Astrocyte (in vitro differentiated cells and primary cell): ENCODE data around the gene ZCWPW1.

Source experiments
- EZH2 ChIP-seq: IDR thresholded peaks from 2 replicates; pipeline ENCODE4 v1.6.1; 2012; ENCODE audit warnings: mild to moderate bottlenecking, low read length, inconsistent platforms; ENCODE audit not compliant: insufficient read depth
- TF ChIP-seq, protein P1 (sequence below): IDR thresholded peaks from 2 replicates; pipeline ENCODE4 v1.5.1; 2011; ENCODE audit warnings: low read depth, mild to moderate bottlenecking, inconsistent platforms, low read length, moderate library complexity; ENCODE audit not compliant: insufficient read depth

DNA sequence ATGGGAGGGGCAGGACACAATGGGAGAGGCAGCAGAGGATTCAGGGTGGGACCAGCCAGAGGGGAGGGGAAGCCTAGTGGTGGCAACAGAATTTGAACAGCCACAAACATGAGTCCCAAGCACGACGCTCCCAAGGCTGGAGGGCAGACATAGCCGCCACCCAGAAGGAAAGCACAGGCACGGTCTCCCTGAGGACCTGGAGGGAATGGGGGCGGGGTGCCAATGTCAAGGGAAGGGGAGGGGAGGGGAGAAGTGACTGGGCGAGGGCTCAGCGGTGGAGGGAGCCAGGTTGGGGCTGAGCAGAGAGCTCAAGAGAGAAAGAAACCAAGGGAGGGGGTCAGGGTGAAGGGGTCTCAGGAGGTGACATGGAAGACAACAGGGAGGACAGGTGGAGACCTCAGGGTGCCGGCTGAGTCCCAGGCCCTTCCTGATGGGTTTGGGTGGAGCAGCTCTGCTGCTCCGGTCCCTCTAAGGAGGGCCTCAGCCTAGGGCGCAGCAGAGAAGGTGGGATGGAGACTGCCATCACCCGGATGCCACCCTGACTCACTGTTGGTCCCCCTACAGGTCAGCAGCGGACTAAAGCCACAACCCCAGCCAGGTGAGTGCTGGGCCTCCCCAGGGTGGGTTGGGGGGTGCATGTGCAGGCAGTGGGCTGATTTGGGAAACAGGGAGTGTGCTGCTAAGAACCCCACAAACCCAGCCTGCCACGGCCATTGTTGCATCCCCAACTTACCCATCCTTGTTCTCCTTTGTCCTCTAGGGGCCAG, 31.0 kb downstream of the ZCWPW1 start:
- TF ChIP-seq, protein P1, sequence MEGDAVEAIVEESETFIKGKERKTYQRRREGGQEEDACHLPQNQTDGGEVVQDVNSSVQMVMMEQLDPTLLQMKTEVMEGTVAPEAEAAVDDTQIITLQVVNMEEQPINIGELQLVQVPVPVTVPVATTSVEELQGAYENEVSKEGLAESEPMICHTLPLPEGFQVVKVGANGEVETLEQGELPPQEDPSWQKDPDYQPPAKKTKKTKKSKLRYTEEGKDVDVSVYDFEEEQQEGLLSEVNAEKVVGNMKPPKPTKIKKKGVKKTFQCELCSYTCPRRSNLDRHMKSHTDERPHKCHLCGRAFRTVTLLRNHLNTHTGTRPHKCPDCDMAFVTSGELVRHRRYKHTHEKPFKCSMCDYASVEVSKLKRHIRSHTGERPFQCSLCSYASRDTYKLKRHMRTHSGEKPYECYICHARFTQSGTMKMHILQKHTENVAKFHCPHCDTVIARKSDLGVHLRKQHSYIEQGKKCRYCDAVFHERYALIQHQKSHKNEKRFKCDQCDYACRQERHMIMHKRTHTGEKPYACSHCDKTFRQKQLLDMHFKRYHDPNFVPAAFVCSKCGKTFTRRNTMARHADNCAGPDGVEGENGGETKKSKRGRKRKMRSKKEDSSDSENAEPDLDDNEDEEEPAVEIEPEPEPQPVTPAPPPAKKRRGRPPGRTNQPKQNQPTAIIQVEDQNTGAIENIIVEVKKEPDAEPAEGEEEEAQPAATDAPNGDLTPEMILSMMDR = no peak
- TF ChIP-seq EZH2 = no peak
